Common myeloid progenitor, CD34-positive (primary cell): ENCODE measurements around the gene SMYD4.
A peak's percentile ranks its signal among the peaks of the same experiment; 100 is the strongest.
"Not testable (repeated sequence)": the region's sequence is repeated elsewhere in the genome, so short reads cannot be mapped to it uniquely, and the experiment has no call there.

Source experiments
- CTCF ChIA-PET: fragments of 350-600 bp; sonication (Branson Sonifier 250); formaldehyde crosslinking; loops from one replicate; lab custom pipeline; 2021; ENCODE audit warnings: antibody characterized with exemption; lab: Charles Lee
- POLR2A ChIA-PET: fragments of 350-600 bp; sonication (Branson Sonifier 250); formaldehyde crosslinking; loops from one replicate; lab custom pipeline; 2021; ENCODE audit warnings: antibody characterized with exemption; lab: Charles Lee
- DNase-seq, 3 donors: peaks; one replicate each; pipeline versions ENCODE4 v3.0.0 to v3.0.0-alpha.2; 2013
- H3K27ac ChIP-seq, 2 experiments: 1 replicate in 1 of 2; 2 replicates in 1 of 2; pipeline ENCODE4 v1.7.0; 2013; ENCODE audit warnings: inconsistent platforms in 2 of 2, low read length in 2 of 2, mild to moderate bottlenecking in 2 of 2, low read depth in 1 of 2, moderate library complexity in 1 of 2; ENCODE audit not compliant: severe bottlenecking in 2 of 2, insufficient read depth in 1 of 2, poor library complexity in 1 of 2
- H3K27me3 ChIP-seq, 5 experiments: replicated peaks in 2 of 5; 1 replicate in 3 of 5; 2 replicates in 2 of 5; pipeline versions ENCODE4 v1.6.1 to v1.7.0; 2013; ENCODE audit warnings: low read length in 4 of 5, mild to moderate bottlenecking in 2 of 5, moderate library complexity in 2 of 5, inconsistent platforms in 1 of 5; ENCODE audit not compliant: insufficient read depth in 5 of 5, control insufficient read depth in 4 of 5
- H3K36me3 ChIP-seq, 4 experiments: 1 replicate in 2 of 4; 2 replicates in 2 of 4; pipeline versions ENCODE4 v1.6.1 to v1.7.0; 2013; ENCODE audit warnings: low read length in 3 of 4, control low read depth in 1 of 4, mild to moderate bottlenecking in 1 of 4; ENCODE audit not compliant: control insufficient read depth in 4 of 4, insufficient read depth in 4 of 4
- H3K4me1 ChIP-seq, 4 experiments: 1 replicate in 3 of 4; 2 replicates in 1 of 4; pipeline versions ENCODE4 v1.6.1 to v1.7.1; 2013; ENCODE audit warnings: low read length in 3 of 4, mild to moderate bottlenecking in 3 of 4, control low read depth in 1 of 4, inconsistent platforms in 1 of 4, moderate library complexity in 1 of 4; ENCODE audit not compliant: control insufficient read depth in 4 of 4, insufficient read depth in 4 of 4; ENCODE audit errors: control extremely low read depth in 1 of 4
- H3K4me3 ChIP-seq, 7 experiments: 1 replicate in 4 of 7; 2 replicates in 3 of 7; pipeline versions ENCODE4 v1.5.1 to v1.7.0; 2013; ENCODE audit warnings: mild to moderate bottlenecking in 7 of 7, low read length in 6 of 7, moderate library complexity in 6 of 7, inconsistent platforms in 2 of 7, low read depth in 2 of 7, control low read depth in 1 of 7; ENCODE audit not compliant: insufficient read depth in 4 of 7, control insufficient read depth in 1 of 7; ENCODE audit errors: extremely low read depth in 1 of 7
- H3K9me3 ChIP-seq, 5 experiments: 1 replicate in 4 of 5; 2 replicates in 1 of 5; pipeline versions ENCODE4 v1.6.1 to v1.7.1; 2013; ENCODE audit warnings: low read length in 4 of 5, mild to moderate bottlenecking in 2 of 5, inconsistent platforms in 1 of 5, low read depth in 1 of 5, moderate library complexity in 1 of 5; ENCODE audit not compliant: control insufficient read depth in 4 of 5, insufficient read depth in 2 of 5; ENCODE audit errors: control extremely low read depth in 1 of 5
- WGBS: methylation state at CpG from one replicate; pipeline ENCODE4 v1.1.5; 2013; ENCODE audit not compliant: insufficient coverage; 5-methylcytosine and 5-hydroxymethylcytosine counted together

SMYD4 gene

DNA sequence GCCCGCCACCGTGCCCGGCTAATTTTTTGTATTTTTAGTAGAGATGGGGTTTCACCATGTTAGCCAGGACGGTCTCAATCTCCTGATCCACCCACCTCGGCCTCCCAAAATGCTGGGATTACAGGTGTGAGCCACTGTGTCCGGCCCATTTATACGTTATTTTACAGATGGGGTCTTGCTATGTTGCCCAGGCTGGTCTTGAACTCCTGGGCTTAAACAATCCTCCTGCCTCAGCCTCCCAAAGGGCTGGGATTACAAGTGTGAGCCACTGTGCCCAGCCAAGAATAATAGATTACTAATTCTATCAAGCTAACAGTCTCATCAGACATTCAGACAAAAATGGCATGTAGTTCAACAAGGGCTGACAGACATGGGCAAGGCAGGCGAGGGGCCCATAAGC is 19.9 kb downstream of the SMYD4 start:
- H3K9me3 ChIP-seq, H3K27ac ChIP-seq, DNase-seq, POLR2A ChIA-PET, H3K27me3 ChIP-seq, H3K4me3 ChIP-seq, H3K4me1 ChIP-seq: not testable (repeated sequence)
- H3K36me3 ChIP-seq: peaks cover 9 to 22% (median 16%) of the 10 kb centered on the region in 4 experiments
- CTCF ChIA-PET: interaction anchor here (0.7 to 1.5 kb wide), 3 partner anchors 12 to 93 kb away, joined by 3 read pairs; no protein-coding TSS in a partner anchor
- WGBS: 100% methylated on average over 4 of the region's 8 CpGs

DNA sequence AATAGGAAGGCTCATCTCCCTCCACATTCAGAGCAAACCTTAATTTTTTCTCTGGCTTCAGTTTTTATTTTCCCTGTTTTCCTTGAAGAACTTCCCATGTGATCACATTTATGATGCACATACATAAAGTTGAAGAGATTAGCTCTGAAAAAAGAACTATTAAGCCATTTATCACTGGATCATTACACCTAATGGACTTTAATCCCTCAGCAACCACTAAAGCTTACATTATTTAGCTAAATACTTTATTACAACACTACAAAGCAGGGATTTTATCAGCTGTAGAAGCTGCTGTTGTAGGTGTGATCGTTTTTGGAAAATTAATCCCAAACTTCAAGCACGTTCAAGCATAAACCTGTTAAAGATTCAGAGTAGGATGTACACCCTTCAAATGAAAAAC is 21.1 kb downstream of the SMYD4 start:
- H3K27ac ChIP-seq: no peak overlapping the region
- no peaks in the 10 kb centered on the region for H3K27me3 ChIP-seq
- H3K4me3 ChIP-seq: no peak overlapping the region
- ChIA-PET CTCF (interaction anchor here (0.8 kb wide), 1 partner anchor 9 kb away, joined by 3 read pairs; no protein-coding TSS in a partner anchor), POLR2A (no interaction called here)
- no peaks in the 10 kb centered on the region for H3K9me3 ChIP-seq
- WGBS: 100% methylated on average over 1 of the region's 2 CpGs
- H3K36me3 ChIP-seq: peaks cover 12 to 31% (median 19%) of the 10 kb centered on the region in 4 experiments
- DNase-seq: no peak
- H3K4me1 ChIP-seq: no peaks in the 10 kb centered on the region

DNA sequence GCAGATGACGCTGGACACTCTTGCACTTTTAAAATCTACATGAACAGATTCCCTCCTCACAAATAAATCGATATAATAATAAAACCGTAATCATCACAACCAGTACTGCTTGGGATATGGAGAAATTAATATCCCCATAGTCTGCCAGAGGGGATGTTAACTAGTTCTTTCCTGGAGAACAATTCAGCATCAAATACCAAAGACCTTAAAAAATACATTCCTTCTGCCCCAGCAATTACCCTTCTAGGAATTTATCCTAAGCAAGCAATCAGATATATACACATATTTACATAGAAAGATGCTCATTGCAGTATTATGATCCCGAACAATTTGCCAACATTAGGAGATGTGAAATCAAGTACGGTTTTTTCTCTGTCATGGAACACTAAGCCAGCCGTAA is 21.8 kb downstream of the SMYD4 start:
- no peak overlapping the region for H3K27ac ChIP-seq
- H3K4me1 ChIP-seq: no peaks in the 10 kb centered on the region
- DNase-seq: no peak
- H3K27me3 ChIP-seq: no peaks in the 10 kb centered on the region
- peaks cover 9 to 34% (median 19%) of the 10 kb centered on the region in 4 experiments for H3K36me3 ChIP-seq
- WGBS: 96% methylated on average over 5 of the region's 6 CpGs
- no peaks in the 10 kb centered on the region for H3K9me3 ChIP-seq
- POLR2A ChIA-PET: no interaction called here
- CTCF ChIA-PET: no interaction called here
- no peak overlapping the region for H3K4me3 ChIP-seq

DNA sequence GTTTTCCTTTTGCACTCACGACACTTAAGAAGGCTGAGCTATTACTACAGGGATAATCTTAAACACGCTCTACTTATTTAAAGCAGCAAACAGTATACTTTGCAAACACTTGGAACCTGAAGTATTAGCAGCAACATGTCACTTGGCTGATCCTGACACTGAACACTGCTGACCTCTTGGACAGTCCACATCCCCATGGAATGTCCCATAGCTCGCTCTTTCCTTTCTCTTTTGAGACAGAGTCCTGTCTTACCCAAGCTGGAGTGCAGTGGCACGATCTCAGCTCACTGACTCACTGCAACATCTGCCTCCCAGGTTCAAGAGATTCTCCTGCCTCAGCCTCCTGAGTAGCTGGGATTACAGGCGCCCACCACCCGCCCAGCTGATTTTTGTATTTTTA is 26.4 kb downstream of the SMYD4 start:
- POLR2A ChIA-PET: no interaction called here
- Histone ChIP-seq H3K27me3 (no peaks in the 10 kb centered on the region), H3K36me3 (peaks cover 2 to 38% (median 19%) of the 10 kb centered on the region in 4 experiments), H3K27ac (no peak overlapping the region), H3K4me3 (no peak overlapping the region), H3K4me1 (no peaks in the 10 kb centered on the region), H3K9me3 (no peaks in the 10 kb centered on the region)
- CTCF ChIA-PET: interaction anchor here (1.1 to 1.7 kb wide), 3 partner anchors 11 to 62 kb away, joined by 3 to 4 read pairs (median 3); no protein-coding TSS in a partner anchor
- WGBS: 100% methylated on average over 6 of the region's 6 CpGs
- DNase-seq: no peak

DNA sequence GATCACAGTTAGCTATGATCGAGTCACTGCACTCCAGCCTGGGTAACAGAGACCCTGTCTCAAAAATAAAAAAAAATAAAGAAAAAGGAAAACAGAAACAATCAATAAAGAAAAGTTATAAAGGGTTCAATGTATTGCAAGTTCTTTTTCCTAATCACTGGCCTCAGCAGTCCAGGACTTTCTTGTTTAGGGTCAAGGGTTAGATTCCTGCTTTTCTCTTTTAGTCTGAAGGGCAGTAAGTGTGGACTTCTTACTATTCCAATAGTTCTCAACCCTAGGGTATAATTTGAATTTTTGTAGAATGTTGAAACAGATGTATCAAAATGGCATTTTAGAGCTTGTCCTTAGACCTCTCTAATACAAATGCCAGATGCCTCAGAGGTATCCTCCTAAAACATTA is 27.3 kb downstream of the SMYD4 start:
- Histone ChIP-seq H3K4me1 (peaks cover 0 to under 1% (median under 1%) of the 10 kb centered on the region in 4 experiments), H3K9me3 (no peaks in the 10 kb centered on the region), H3K27ac (no peak overlapping the region), H3K4me3 (no peak overlapping the region), H3K27me3 (no peaks in the 10 kb centered on the region), H3K36me3 (peaks cover 2 to 34% (median 17%) of the 10 kb centered on the region in 4 experiments)
- WGBS: no CpG with 5 or more reads among the region's 1 CpG
- POLR2A ChIA-PET: no interaction called here
- CTCF ChIA-PET: interaction anchor here (0.9 to 1.7 kb wide), 3 partner anchors 50 to 386 kb away, joined by 3 to 4 read pairs (median 3); no protein-coding TSS in a partner anchor
- DNase-seq: no peak

DNA sequence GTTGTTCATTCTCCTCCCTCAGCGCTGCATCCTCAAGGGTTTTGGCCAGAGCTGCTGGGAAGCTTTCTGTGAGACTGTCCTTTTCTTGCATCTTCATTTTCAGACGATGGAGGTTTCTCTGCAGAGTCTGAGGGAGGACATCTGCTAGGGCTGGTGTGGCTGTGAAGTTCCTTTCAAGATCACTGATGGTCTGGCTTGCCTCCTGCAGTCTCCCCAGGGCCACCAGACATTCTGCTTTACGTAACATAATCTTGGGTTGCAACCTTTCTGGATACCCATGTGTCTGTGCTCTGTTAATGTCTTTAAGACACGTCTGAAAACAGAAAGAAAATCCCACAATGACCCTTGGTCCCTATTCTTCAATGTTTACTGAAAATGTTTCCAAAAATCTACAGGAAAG is 29.0 kb downstream of the SMYD4 start:
- ChIA-PET CTCF (interaction anchor here (1.1 kb wide), 1 partner anchor 84 kb away, joined by 3 read pairs; no protein-coding TSS in a partner anchor), POLR2A (no interaction called here)
- DNase-seq: no peak
- Histone ChIP-seq H3K36me3 (peaks cover 2 to 35% (median 19%) of the 10 kb centered on the region in 4 experiments), H3K27ac (peak overlapping the region in 1 of 2 experiments; percentile 12), H3K27me3 (no peaks in the 10 kb centered on the region), H3K9me3 (no peaks in the 10 kb centered on the region), H3K4me3 (no peak overlapping the region), H3K4me1 (peaks cover 0 to 10% (median 6%) of the 10 kb centered on the region in 4 experiments)
- 100% methylated on average over 2 of the region's 4 CpGs for WGBS

DNA sequence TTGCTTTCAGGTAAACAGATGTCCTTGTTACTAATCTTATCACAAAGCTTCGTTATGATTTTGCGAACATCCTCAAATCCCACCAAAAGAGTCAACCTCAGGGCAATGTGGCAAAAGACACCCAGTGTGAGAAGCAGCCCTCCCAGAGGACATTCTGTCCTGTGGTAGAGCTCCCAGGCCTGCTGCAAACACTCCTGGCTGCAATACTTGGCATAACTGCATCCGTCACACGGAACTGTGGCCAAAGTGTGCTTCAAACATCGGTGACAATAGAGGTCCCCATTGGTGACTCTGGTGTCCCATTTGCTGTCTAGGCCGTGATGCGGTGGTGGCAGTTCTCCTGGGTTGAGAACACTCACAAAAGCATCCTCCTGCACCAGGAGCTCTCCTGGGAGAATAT is 29.5 kb downstream of the SMYD4 start:
- DNase-seq: no peak
- POLR2A ChIA-PET: no interaction called here
- Histone ChIP-seq H3K4me1 (peaks cover 0 to 10% (median 6%) of the 10 kb centered on the region in 4 experiments), H3K27me3 (no peaks in the 10 kb centered on the region), H3K36me3 (peaks cover 2 to 35% (median 19%) of the 10 kb centered on the region in 4 experiments), H3K27ac (peak overlapping the region in 1 of 2 experiments; percentile 12), H3K9me3 (no peaks in the 10 kb centered on the region), H3K4me3 (no peak overlapping the region)
- CTCF ChIA-PET: interaction anchor here (0.9 to 1.1 kb wide), 2 partner anchors 8 to 84 kb away, joined by 3 read pairs; no protein-coding TSS in a partner anchor
- 98% methylated on average over 7 of the region's 7 CpGs for WGBS
